Nephron (organoid): ENCODE measurements around the gene PRXL2A.

Experiments used
- H3K27ac Mint-ChIP-seq, 3 experiments: 2 replicates each; pipeline ENCODE4 v1.8.0; 2020; ENCODE audit warnings: mixed read lengths in 3 of 3, mild to moderate bottlenecking in 2 of 3, moderate library complexity in 1 of 3
- H3K27me3 Mint-ChIP-seq: 2 replicates; pipeline ENCODE4 v1.8.0; 2021; ENCODE audit warnings: low read depth, mild to moderate bottlenecking, moderate library complexity, mixed read lengths
- H3K36me3 Mint-ChIP-seq: 2 replicates; pipeline ENCODE4 v1.8.0; 2020; ENCODE audit warnings: low read depth, mixed read lengths
- H3K4me1 Mint-ChIP-seq: 2 replicates; pipeline ENCODE4 v1.8.0; 2020; ENCODE audit warnings: mixed read lengths
- H3K4me3 Mint-ChIP-seq, 3 experiments: 2 replicates each; pipeline ENCODE4 v1.8.0; 2020; ENCODE audit warnings: mild to moderate bottlenecking in 3 of 3, mixed read lengths in 3 of 3, moderate library complexity in 2 of 3
- H3K9me3 Mint-ChIP-seq: 2 replicates; pipeline ENCODE4 v1.8.0; 2020; ENCODE audit warnings: mixed read lengths
- TF ChIP-seq, protein P1 (sequence below), 3 experiments: fragments of 200-600 bp; sonication (generic); IDR thresholded peaks; one replicate each; pipeline ENCODE4 v1.5.0; 2021; ENCODE audit warnings: antibody characterized with exemption in 3 of 3; ENCODE audit not compliant: unreplicated experiment in 3 of 3

The PRXL2A gene

DNA sequence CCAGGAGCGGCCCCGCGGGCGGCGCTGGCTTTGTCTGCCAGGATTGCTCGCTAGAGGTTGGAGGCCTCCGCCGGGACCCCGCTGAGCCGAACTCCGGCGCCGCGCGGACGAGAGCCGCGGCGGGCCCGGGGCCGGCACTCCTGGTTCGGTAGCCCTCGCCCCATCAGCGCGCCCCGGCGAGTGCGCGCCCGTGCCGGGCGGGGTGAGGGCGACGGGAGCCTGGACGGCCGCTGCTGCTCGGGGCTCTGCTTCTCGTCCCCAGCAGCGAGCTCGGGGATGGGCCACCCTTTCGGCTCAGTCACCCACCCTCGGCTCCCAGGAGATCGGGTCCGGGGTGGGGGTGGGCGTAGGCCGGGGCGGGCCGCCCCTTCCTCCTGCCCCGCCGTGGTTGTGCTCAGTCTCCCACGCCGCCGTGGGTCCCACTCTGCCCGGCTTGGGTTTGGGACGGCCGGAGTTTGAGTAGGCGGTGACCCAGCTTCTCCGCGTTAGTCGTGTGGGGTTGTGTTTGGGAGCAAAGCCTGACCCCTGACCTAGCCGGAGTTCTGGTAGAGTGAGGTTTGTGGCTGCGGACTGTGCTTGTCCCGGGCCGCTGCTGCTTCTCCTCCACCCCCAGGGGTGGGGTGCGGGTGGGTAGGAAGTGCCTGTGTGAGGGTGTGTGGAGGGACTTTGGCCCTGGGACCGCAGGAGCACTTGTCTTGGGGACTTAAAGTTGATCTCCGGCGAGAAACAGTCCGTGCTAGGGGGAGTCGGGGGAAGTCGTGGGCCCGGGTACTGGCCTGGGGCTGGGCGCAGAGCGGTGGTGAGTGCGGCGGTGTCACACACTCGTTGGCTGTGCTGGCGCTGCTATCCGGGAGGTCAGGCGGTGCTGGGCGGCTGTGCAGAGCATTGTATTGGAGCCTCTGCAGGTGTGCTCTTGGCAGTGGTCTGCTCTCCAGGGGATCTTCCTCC lies 46.4 kb downstream of the PRXL2A start:
- Mint-ChIP-seq H3K9me3 (no peaks in the 10 kb centered on the region), H3K27ac (peak overlapping the region; percentile 93 to 97 (median 95)), H3K27me3 (peaks cover 7% of the 10 kb centered on the region), H3K36me3 (no peaks in the 10 kb centered on the region), H3K4me1 (peaks cover 43% of the 10 kb centered on the region), H3K4me3 (peak overlapping the region; percentile 91 to 98 (median 96))
- TF ChIP-seq, protein P1, sequence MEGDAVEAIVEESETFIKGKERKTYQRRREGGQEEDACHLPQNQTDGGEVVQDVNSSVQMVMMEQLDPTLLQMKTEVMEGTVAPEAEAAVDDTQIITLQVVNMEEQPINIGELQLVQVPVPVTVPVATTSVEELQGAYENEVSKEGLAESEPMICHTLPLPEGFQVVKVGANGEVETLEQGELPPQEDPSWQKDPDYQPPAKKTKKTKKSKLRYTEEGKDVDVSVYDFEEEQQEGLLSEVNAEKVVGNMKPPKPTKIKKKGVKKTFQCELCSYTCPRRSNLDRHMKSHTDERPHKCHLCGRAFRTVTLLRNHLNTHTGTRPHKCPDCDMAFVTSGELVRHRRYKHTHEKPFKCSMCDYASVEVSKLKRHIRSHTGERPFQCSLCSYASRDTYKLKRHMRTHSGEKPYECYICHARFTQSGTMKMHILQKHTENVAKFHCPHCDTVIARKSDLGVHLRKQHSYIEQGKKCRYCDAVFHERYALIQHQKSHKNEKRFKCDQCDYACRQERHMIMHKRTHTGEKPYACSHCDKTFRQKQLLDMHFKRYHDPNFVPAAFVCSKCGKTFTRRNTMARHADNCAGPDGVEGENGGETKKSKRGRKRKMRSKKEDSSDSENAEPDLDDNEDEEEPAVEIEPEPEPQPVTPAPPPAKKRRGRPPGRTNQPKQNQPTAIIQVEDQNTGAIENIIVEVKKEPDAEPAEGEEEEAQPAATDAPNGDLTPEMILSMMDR (IDR thresholded peaks at IDR 0.05; ENCODE audit: unreplicated experiment in 3 of 3): no peak

DNA sequence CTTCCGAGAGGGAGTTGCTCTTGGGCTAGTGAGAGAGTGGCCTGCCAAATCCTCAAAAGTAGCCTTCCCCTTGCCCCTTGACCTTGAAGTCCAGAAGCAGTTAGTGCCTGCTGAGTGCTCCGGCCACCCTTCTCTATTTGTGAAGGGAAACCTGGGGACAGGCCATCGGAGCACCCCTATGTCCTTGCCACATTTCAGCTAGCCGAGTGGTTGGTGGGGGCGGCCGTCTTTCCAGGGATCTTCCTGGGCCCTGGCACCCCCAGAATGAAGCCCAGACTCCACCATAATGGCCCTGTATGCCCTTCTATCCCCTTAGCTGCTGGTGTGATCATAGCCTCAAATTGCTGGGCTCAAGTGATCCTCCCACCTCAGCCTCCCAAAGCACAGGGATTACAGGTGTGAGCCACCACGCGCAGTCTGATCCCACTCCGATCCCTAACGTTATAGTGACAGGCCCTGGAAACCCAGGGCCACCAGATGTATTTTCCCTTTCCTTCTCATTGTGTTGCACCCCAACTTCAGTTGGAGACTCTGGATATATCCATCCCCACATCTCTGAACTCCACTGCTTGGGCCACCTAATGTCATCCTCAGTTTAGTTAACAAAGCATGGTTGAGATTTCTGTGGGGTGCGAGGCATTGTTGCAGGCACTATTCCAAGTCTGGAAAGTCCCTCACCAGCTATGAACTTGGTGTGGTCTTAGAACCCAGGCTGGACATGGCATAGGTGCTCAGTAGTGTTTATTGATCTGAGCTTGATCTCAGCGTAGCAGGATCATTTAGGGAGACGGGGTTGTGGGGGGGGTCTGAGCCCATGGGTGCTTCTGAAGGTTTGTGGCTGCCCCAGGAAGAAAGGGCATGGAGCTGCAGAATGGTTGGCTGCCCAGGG lies 47.4 kb downstream of the PRXL2A start:
- Mint-ChIP-seq H3K36me3 (no peaks in the 10 kb centered on the region), H3K4me1 (peaks cover 52% of the 10 kb centered on the region), H3K4me3 (peak overlapping the region; percentile 91 to 98 (median 96)), H3K27ac (peak overlapping the region; percentile 93 to 97 (median 95)), H3K9me3 (no peaks in the 10 kb centered on the region), H3K27me3 (peaks cover 7% of the 10 kb centered on the region)
- TF ChIP-seq, protein P1 (IDR thresholded peaks at IDR 0.05; ENCODE audit: unreplicated experiment in 3 of 3): no peak

DNA sequence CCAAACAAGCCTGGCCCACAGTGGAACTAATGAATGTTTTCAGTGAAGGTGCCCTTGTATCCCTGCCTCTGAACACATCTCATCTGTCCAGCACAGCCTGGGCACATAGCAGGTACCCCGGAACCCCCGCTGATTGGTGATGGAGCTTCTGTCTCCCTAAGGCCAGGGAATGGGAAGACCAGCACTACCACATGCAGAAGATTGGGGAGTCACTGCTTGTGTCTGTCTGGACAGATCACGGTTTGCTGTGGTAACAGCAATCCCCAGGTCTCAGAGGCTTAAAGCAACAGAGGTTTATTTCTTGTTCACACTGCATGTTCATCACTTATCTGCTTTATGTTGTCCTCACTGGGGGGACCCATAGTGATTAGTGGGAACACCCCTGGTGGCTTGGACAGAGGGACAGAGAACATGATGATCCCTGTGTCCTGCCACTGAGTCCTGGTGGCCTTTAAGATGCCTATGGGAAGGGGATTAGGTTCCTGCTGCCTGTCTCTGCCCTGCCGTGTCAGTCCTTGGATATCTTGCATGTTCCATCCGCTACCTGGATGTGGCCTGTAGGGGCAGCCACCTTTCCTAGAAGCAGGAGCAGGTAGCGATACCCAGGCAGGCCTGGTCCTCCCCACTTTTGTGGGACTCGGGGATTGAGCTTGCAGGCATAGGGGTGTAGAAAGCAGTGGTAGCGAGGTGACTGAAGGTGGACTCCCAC lies 49.4 kb downstream of the PRXL2A start:
- H3K27me3 Mint-ChIP-seq: peaks cover 7% of the 10 kb centered on the region
- H3K9me3 Mint-ChIP-seq: no peaks in the 10 kb centered on the region
- TF ChIP-seq, protein P1 (IDR thresholded peaks at IDR 0.05; ENCODE audit: unreplicated experiment in 3 of 3): no peak
- H3K27ac Mint-ChIP-seq: peak overlapping the region; percentile 58 to 82 (median 61)
- H3K4me1 Mint-ChIP-seq: peaks cover 72% of the 10 kb centered on the region
- H3K4me3 Mint-ChIP-seq: peak overlapping the region; percentile 51 to 58 (median 52)
- H3K36me3 Mint-ChIP-seq: no peaks in the 10 kb centered on the region

DNA sequence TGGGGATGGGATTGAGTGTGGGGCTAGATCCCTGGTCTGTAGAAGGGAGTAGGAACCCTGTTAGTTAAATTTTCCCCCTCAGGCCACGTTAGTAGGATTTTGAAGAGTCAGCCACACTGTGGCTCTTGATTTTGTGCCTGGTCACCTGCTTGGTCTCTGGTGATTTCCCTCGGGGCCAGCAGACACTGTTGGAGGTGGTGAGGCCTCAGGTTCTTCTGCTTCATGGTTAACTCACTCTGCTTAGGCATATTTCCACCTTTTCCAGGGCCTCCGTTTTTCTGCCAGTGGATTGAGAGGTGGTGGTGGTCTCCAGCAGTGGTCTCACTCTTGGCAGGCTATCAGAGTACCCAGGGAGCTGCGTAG lies 49.9 kb downstream of the PRXL2A start:
- TF ChIP-seq, protein P1 (IDR thresholded peaks at IDR 0.05; ENCODE audit: unreplicated experiment in 3 of 3): no peak
- Mint-ChIP-seq H3K4me3 (peak overlapping the region; percentile 30 to 69 (median 52)), H3K36me3 (no peaks in the 10 kb centered on the region), H3K27ac (peak overlapping the region; percentile 58 to 82 (median 61)), H3K9me3 (no peaks in the 10 kb centered on the region), H3K27me3 (peaks cover 7% of the 10 kb centered on the region), H3K4me1 (peaks cover 76% of the 10 kb centered on the region)

DNA sequence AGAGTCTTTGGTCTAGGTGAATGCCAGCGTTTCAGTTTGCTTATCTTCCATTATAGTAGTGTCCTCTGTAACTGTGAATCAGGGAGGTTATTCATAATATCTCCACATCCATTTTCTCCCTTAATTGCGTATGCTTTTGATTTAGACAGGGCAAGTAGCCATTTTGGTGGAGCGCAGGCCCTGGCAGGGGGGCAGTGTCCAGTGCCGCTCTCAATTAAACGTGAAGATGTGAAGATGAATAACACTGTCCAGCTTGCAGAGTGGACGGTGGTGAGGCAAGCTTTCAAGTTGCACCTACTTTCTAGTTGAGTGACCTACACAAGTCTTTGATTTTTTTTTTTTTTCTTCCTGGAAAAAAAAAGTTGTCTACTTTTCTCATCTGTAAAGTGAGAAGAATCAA lies 50.3 kb downstream of the PRXL2A start:
- TF ChIP-seq, protein P1 (IDR thresholded peaks at IDR 0.05; ENCODE audit: unreplicated experiment in 3 of 3): no peak

More for the DNA sequence above, 50.3 kb downstream of the PRXL2A start:
- Mint-ChIP-seq H3K4me1 (peaks cover 76% of the 10 kb centered on the region), H3K9me3 (no peaks in the 10 kb centered on the region), H3K36me3 (no peaks in the 10 kb centered on the region), H3K27ac (peak overlapping the region; percentile 58 to 61 (median 61)), H3K27me3 (peaks cover 7% of the 10 kb centered on the region), H3K4me3 (peak overlapping the region; percentile 30 to 69 (median 52))
